GM12878 (cell line): ENCODE measurements around the gene DCLRE1C.

Experiments used
- ASH2L ChIP-seq: fragments of 300-600, 200-600 bp; sonication (generic); IDR thresholded peaks from 2 replicates; pipeline ENCODE4 v1.6.1; 2017; ENCODE audit warnings: low read depth, mild to moderate bottlenecking, borderline replicate concordance
- CBFB ChIP-seq: IDR thresholded peaks from 2 replicates; pipeline ENCODE4 v1.6.1; 2016; ENCODE audit warnings: antibody characterized with exemption, low read depth
- CHD2 ChIP-seq: IDR thresholded peaks from 2 replicates; pipeline ENCODE4 v1.6.1; 2011; ENCODE audit warnings: low read depth, low read length, improper control_type of control experiment, borderline replicate concordance
- CREM ChIP-seq: IDR thresholded peaks from 2 replicates; pipeline ENCODE4 v1.6.1; 2014; ENCODE audit warnings: antibody characterized with exemption, low read depth
- JUNB ChIP-seq: IDR thresholded peaks from 2 replicates; pipeline ENCODE4 v1.6.1; 2016; ENCODE audit warnings: antibody characterized with exemption, mild to moderate bottlenecking
- KDM1A ChIP-seq: fragments of 200-600 bp; sonication (generic); IDR thresholded peaks from 2 replicates; pipeline ENCODE4 v1.6.1; 2016; ENCODE audit warnings: borderline replicate concordance
- POLR2AphosphoS5 ChIP-seq: IDR thresholded peaks from 2 replicates; pipeline ENCODE4 v1.6.1; 2011; ENCODE audit warnings: mild to moderate bottlenecking, low read length, inconsistent platforms
- RAD21 ChIP-seq: IDR thresholded peaks from 2 replicates; pipeline ENCODE4 v1.6.1; 2011; ENCODE audit warnings: mild to moderate bottlenecking, low read depth, low read length, moderate library complexity; ENCODE audit not compliant: insufficient read depth
- TF ChIP-seq, protein P1 (sequence below), 3 experiments: IDR thresholded peaks in 2 of 3; conservative IDR thresholded peaks in 1 of 3; 2 replicates each; pipeline ENCODE4 v1.5.1; 2011; ENCODE audit warnings: low read depth in 3 of 3, low read length in 3 of 3, mild to moderate bottlenecking in 3 of 3, control low read depth in 2 of 3, moderate library complexity in 2 of 3, inconsistent platforms in 1 of 3, mixed read lengths in 1 of 3; ENCODE audit not compliant: control insufficient read depth in 2 of 3, insufficient read depth in 1 of 3; ENCODE audit errors: extremely low read depth in 1 of 3
- TF ChIP-seq, protein P2 (sequence below): IDR thresholded peaks from 2 replicates; pipeline ENCODE4 v1.6.1; 2012; ENCODE audit warnings: low read depth, low read length, improper control_type of control experiment
- TF ChIP-seq, protein P3 (sequence below): IDR thresholded peaks from 2 replicates; pipeline ENCODE4 v1.6.1; 2012; ENCODE audit warnings: low read depth, low read length, improper control_type of control experiment

DNA sequence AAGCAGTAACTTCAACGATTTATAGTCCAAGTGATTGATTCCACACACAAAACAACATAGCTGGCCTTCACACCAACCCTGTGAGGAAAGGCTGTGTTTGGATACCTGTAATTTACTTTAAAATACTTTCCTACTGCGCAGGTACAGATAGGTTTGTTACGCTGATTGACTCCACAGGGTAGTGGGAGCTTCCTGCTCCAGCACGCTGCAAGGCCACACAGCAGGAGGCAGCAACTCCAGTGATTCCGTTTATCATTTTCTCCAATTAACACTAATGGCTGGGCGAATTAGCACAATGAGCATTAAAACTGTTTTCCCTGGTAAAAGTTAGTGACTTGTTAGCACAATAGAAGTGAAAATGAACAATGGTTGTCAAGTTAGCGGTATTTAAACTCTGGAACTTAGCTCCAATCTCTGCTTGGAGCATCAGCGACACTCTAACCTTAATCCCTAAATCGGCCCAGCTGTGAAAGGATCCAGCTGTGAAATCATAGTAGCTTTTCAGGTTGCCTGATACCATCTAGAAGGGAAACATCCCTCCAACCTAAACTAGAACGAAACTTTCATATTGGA lies 959 bp downstream of the DCLRE1C start:
- TF ChIP-seq CBFB (no peak), CHD2 (no peak), CREM (no peak), RAD21 (no peak), KDM1A (no peak), JUNB (no peak), POLR2AphosphoS5 (no peak), ASH2L (no peak)
- TF ChIP-seq, protein P1, sequence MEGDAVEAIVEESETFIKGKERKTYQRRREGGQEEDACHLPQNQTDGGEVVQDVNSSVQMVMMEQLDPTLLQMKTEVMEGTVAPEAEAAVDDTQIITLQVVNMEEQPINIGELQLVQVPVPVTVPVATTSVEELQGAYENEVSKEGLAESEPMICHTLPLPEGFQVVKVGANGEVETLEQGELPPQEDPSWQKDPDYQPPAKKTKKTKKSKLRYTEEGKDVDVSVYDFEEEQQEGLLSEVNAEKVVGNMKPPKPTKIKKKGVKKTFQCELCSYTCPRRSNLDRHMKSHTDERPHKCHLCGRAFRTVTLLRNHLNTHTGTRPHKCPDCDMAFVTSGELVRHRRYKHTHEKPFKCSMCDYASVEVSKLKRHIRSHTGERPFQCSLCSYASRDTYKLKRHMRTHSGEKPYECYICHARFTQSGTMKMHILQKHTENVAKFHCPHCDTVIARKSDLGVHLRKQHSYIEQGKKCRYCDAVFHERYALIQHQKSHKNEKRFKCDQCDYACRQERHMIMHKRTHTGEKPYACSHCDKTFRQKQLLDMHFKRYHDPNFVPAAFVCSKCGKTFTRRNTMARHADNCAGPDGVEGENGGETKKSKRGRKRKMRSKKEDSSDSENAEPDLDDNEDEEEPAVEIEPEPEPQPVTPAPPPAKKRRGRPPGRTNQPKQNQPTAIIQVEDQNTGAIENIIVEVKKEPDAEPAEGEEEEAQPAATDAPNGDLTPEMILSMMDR (IDR thresholded peaks at IDR 0.05 in 2 of 3, conservative IDR thresholded peaks at IDR 0.05 in 1 of 3; ENCODE audit: control insufficient read depth in 2 of 3, extremely low read depth in 1 of 3, insufficient read depth in 1 of 3, low read depth in 3 of 3, low read length in 3 of 3), result no peak
- TF ChIP-seq, protein P2, sequence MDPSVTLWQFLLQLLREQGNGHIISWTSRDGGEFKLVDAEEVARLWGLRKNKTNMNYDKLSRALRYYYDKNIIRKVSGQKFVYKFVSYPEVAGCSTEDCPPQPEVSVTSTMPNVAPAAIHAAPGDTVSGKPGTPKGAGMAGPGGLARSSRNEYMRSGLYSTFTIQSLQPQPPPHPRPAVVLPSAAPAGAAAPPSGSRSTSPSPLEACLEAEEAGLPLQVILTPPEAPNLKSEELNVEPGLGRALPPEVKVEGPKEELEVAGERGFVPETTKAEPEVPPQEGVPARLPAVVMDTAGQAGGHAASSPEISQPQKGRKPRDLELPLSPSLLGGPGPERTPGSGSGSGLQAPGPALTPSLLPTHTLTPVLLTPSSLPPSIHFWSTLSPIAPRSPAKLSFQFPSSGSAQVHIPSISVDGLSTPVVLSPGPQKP, result no peak
- TF ChIP-seq, protein P3, sequence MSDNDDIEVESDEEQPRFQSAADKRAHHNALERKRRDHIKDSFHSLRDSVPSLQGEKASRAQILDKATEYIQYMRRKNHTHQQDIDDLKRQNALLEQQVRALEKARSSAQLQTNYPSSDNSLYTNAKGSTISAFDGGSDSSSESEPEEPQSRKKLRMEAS, result no peak
